Ovary (tissue), 9 donors: Measurements from ENCODE around the gene PTPRG. TPM values are rescaled to one million over a fixed set of nuclear protein-coding genes. Genes with fewer than 3 reads are reported as not detected.

Source experiments
- DNase-seq, 5 donors: peaks; one replicate each; pipeline ENCODE4 v3.0.0-alpha.2; 2019 to 2020
- H3K27ac ChIP-seq, 2 donors: fragments of 200-600 bp; one replicate each; pipeline versions ENCODE4 v1.5.1 to v1.8.0; 2019 to 2022
- H3K27me3 ChIP-seq: fragments of 200-600 bp; one replicate; pipeline ENCODE4 v1.8.0; 2022
- H3K36me3 ChIP-seq: fragments of 200-600 bp; sonication (generic); one replicate; pipeline ENCODE4 v1.5.1; 2019
- H3K4me1 ChIP-seq: one replicate; pipeline ENCODE4 v1.8.1; 2013; ENCODE audit warnings: mild to moderate bottlenecking, moderate library complexity; ENCODE audit not compliant: insufficient read depth
- H3K4me3 ChIP-seq: fragments of 200-600 bp; sonication (generic); one replicate; pipeline ENCODE4 v1.5.1; 2017
- H3K9me3 ChIP-seq, 2 donors: fragments of 200-600 bp in 1 of 2; sonication (generic) in 1 of 2; one replicate each; pipeline versions ENCODE4 v1.5.1 to v1.8.1; 2013 to 2019; ENCODE audit warnings: mild to moderate bottlenecking in 1 of 2, moderate library complexity in 1 of 2
- CTCF ChIP-seq, 3 donors: fragments of 450-650 bp in 2 of 3; fragments of 200-600 bp in 1 of 3; IDR thresholded peaks; one replicate each; pipeline versions ENCODE4 v1.5.1 to v1.8.0; 2016 to 2022; ENCODE audit warnings: antibody characterized with exemption in 3 of 3, mild to moderate bottlenecking in 1 of 3
- EP300 ChIP-seq: sonication (generic); formaldehyde crosslinking; IDR thresholded peaks from one replicate; pipeline ENCODE4 v1.6.1; 2017; ENCODE audit warnings: antibody characterized with exemption
- POLR2A ChIP-seq: fragments of 450-650 bp; IDR thresholded peaks from one replicate; pipeline ENCODE4 v1.6.1; 2017; ENCODE audit warnings: antibody characterized with exemption, mild to moderate bottlenecking, moderate library complexity
- WGBS, 3 donors: extraction: QIAGEN DNeasy Blood & Tissue Kit in 1 of 3; methylation state at CpG; one replicate each; pipeline versions ENCODE4 v1.1.5 to v1.1.7; 2013 to 2017; 5-methylcytosine and 5-hydroxymethylcytosine counted together
- intact Hi-C, 4 donors: fragments of 100-400 bp; cut with DNase I; formaldehyde crosslinking; loops; one replicate each; pipeline versions ENCODE4 v1.11.0 to v1.15.1; 2022 to 2023
- polyA plus RNA-seq, 2 donors: library from polyadenylated mRNA; stranded (reverse); fragments of 200-250 nt in 1 of 2; fragments of 350-450 nt in 1 of 2; fragmentation: Illumina TruSeq in 1 of 2; extraction: RNeasy Lipid Tissue Mini Kit (QIAGEN cat#74804) in 1 of 2; gene quantifications; one replicate each; pipeline ENCODE4 v1.2.3, GENCODE V29; 2013 to 2014
- total RNA-seq, 7 donors: library from RNA; depleted of rRNA in 2 of 7; stranded (reverse); fragments of >200 nt in 2 of 7; fragmentation: NEBNext Ultra II Directional in 3 of 7; extraction: Animal tissue kit (Norgen Biotek cat#: 25700) in 3 of 7; gene quantifications; one replicate each; pipeline versions ENCODE4 v1.1.0 to v1.2.4, GENCODE V29; 2016 to 2023
- donor health status: DM: no; HTN: no; CAD: no; lungs with moderate emphysema.
- donor health status: DM: no; HTN: no; CAD: no.
- donor health status: Bipolar disorder and iron deficiency.
- donor health status: DM: yes; HTN: yes; CAD: no.
- donor health status: DM: no; HTN: no; CAD: no.
- donor health status: DM: yes; HTN: yes; CAD: no.

The PTPRG gene
- total and polyA plus RNA-seq, 9 donors, result 18.2 to 87.9 (median 47.7) TPM

- WGBS, 3 donors, result 60 to 71% (median 65%) methylated on average over 1 of the region's 1 CpG
- intact Hi-C loops, result no loop called here
These were observed 179.1 kb downstream of the PTPRG start for GRCh38 chr3:61740494-61740893.

GRCh38 chr3:61741551-61741950, 180.2 kb downstream of the PTPRG start:
- H3K36me3 ChIP-seq, result no peaks in the 10 kb centered on the region

More at GRCh38 chr3:61740494-61740893, 179.1 kb downstream of the PTPRG start:
- Histone ChIP-seq H3K27ac (no peak overlapping the region), H3K36me3 (no peaks in the 10 kb centered on the region), H3K4me1 (peaks cover 9% of the 10 kb centered on the region), H3K27me3 (no peaks in the 10 kb centered on the region), H3K4me3 (no peak overlapping the region), H3K9me3 (no peaks in the 10 kb centered on the region)
- TF ChIP-seq POLR2A, result no peak
- no peak for TF ChIP-seq EP300
- TF ChIP-seq CTCF (IDR thresholded peaks at IDR 0.05), result no peak
- no peak for DNase-seq

GRCh38 chr3:61742006-61742405, 180.6 kb downstream of the PTPRG start:
- no peak for TF ChIP-seq CTCF (IDR thresholded peaks at IDR 0.05)
- no peak for TF ChIP-seq EP300
- TF ChIP-seq POLR2A, result no peak
- no peak for DNase-seq
- Histone ChIP-seq H3K36me3 (no peaks in the 10 kb centered on the region), H3K9me3 (no peaks in the 10 kb centered on the region), H3K4me3 (no peak overlapping the region), H3K4me1 (peaks cover 9% of the 10 kb centered on the region), H3K27me3 (no peaks in the 10 kb centered on the region), H3K27ac (no peak overlapping the region)
- 44 to 78% (median 70%) methylated on average over 7 of the region's 7 CpGs for WGBS, 3 donors
- intact Hi-C loops, result no loop called here

More at GRCh38 chr3:61741551-61741950, 180.2 kb downstream of the PTPRG start:
- 92 to 94% (median 93%) methylated on average over 3 of the region's 3 CpGs for WGBS, 3 donors
- no peak for DNase-seq
- Histone ChIP-seq H3K27ac (no peak overlapping the region), H3K9me3 (no peaks in the 10 kb centered on the region), H3K27me3 (no peaks in the 10 kb centered on the region), H3K4me1 (peaks cover 9% of the 10 kb centered on the region), H3K4me3 (no peak overlapping the region)
- TF ChIP-seq CTCF (IDR thresholded peaks at IDR 0.05) (no peak), POLR2A (no peak), EP300 (no peak)
- intact Hi-C loops, result no loop called here

- H3K4me3 ChIP-seq, result no peak overlapping the region
- intact Hi-C loops, result no loop called here
These were observed 181.7 kb downstream of the PTPRG start for GRCh38 chr3:61743067-61743466.

More at GRCh38 chr3:61743067-61743466, 181.7 kb downstream of the PTPRG start:
- DNase-seq, result no peak
- Histone ChIP-seq H3K27ac (no peak overlapping the region), H3K36me3 (no peaks in the 10 kb centered on the region), H3K27me3 (no peaks in the 10 kb centered on the region), H3K4me1 (peaks cover 9% of the 10 kb centered on the region), H3K9me3 (no peaks in the 10 kb centered on the region)
- WGBS, 3 donors, result 96 to 98% (median 97%) methylated on average over 11 of the region's 11 CpGs
- TF ChIP-seq CTCF (IDR thresholded peaks at IDR 0.05), result no peak
- no peak for TF ChIP-seq EP300
- no peak for TF ChIP-seq POLR2A
